AG09309 (cell line): ENCODE measurements around the gene BCAP31.
"Not testable (repeated sequence)": the region's sequence is repeated elsewhere in the genome, so short reads cannot be mapped to it uniquely, and the experiment has no call there.

ENCODE experiments used
- DNase-seq: peaks from one replicate; pipeline ENCODE4 v3.0.0-alpha.2; 2010; ENCODE audit warnings: low read depth
- H3K4me3 ChIP-seq: 2 replicates; pipeline ENCODE4 v1.5.1; 2011; ENCODE audit warnings: mild to moderate bottlenecking, low read depth, low read length, moderate library complexity; ENCODE audit not compliant: control insufficient read depth
- CTCF ChIP-seq: IDR thresholded peaks from 2 replicates; pipeline ENCODE4 v1.5.1; 2011; ENCODE audit warnings: mild to moderate bottlenecking, low read depth, low read length, inconsistent platforms; ENCODE audit not compliant: insufficient read depth, control insufficient read depth; ENCODE audit errors: missing control alignments

The BCAP31 gene

GRCh38 chrX:153686711-153687110 lies 37.5 kb downstream of the BCAP31 start:
- H3K4me3 ChIP-seq: no peak overlapping the region
- DNase-seq: no peak
- TF ChIP-seq CTCF: no peak

GRCh38 chrX:153685751-153686696 lies 38.2 kb downstream of the BCAP31 start:
- no peak for TF ChIP-seq CTCF
- DNase-seq: no peak
- H3K4me3 ChIP-seq: no peak overlapping the region

- no peak for TF ChIP-seq CTCF
- H3K4me3 ChIP-seq: no peak overlapping the region
- DNase-seq: no peak
Observed at GRCh38 chrX:153685156-153685536, 39.0 kb downstream of the BCAP31 start.

- no peak for TF ChIP-seq CTCF
- H3K4me3 ChIP-seq: no peak overlapping the region
- no peak for DNase-seq
Observed at GRCh38 chrX:153684467-153685155, 39.6 kb downstream of the BCAP31 start.

- DNase-seq, H3K4me3 ChIP-seq: not testable (repeated sequence)
Observed at GRCh38 chrX:153683486-153683885, 40.7 kb downstream of the BCAP31 start.

GRCh38 chrX:153681175-153681574 lies 43.0 kb downstream of the BCAP31 start:
- DNase-seq: no peak
- no peak overlapping the region for H3K4me3 ChIP-seq
- no peak for TF ChIP-seq CTCF
